MM.1S (cell line): ENCODE results near the gene RAB3A.

ENCODE experiments used
- DNase-seq: peaks from one replicate; pipeline ENCODE4 v3.0.0-alpha.2; 2015
- H2AFZ ChIP-seq: fragments of 300-600 bp; sonication (generic); 2 replicates; pipeline ENCODE4 v1.6.0; 2016; ENCODE audit warnings: antibody characterized with exemption, low read length
- H3F3A ChIP-seq: fragments of 300-600 bp; sonication (generic); 2 replicates; pipeline ENCODE4 v1.6.1; 2016; ENCODE audit warnings: mild to moderate bottlenecking, antibody characterized with exemption, low read length, moderate library complexity, mixed read lengths; ENCODE audit not compliant: insufficient read depth
- H3K27ac ChIP-seq: fragments of 300-600 bp; sonication (generic); 2 replicates; pipeline ENCODE4 v1.5.1; 2016; ENCODE audit warnings: mild to moderate bottlenecking, low read length
- H3K27me3 ChIP-seq: fragments of 300-600 bp; sonication (generic); replicated peaks from 2 replicates; pipeline ENCODE4 v1.6.0; 2016; ENCODE audit warnings: low read length; ENCODE audit not compliant: insufficient read depth
- H3K36me3 ChIP-seq: fragments of 300-600 bp; sonication (generic); replicated peaks from 2 replicates; pipeline ENCODE4 v1.6.1; 2016; ENCODE audit warnings: mild to moderate bottlenecking, low read length, mixed read lengths; ENCODE audit not compliant: insufficient read depth
- H3K4me1 ChIP-seq: fragments of 300-600 bp; sonication (generic); 2 replicates; pipeline ENCODE4 v1.6.1; 2016; ENCODE audit warnings: low read length, mixed read lengths
- H3K4me2 ChIP-seq: fragments of 300-600 bp; sonication (generic); 2 replicates; pipeline ENCODE4 v1.6.0; 2016; ENCODE audit warnings: low read depth, low read length
- H3K4me3 ChIP-seq: fragments of 300-600 bp; sonication (generic); 2 replicates; pipeline ENCODE4 v1.5.1; 2016; ENCODE audit warnings: low read length, mixed read lengths
- H3K79me2 ChIP-seq: fragments of 300-600 bp; sonication (generic); 2 replicates; pipeline ENCODE4 v1.6.1; 2016; ENCODE audit warnings: mixed run types, low read length, mixed read lengths
- H3K9ac ChIP-seq: fragments of 300-600 bp; sonication (generic); 2 replicates; pipeline ENCODE4 v1.6.1; 2016; ENCODE audit warnings: low read length, mixed read lengths
- H3K9me2 ChIP-seq: fragments of 300-600 bp; sonication (generic); replicated peaks from 2 replicates; pipeline ENCODE4 v1.6.1; 2016; ENCODE audit warnings: mild to moderate bottlenecking, low read length, mixed read lengths; ENCODE audit not compliant: insufficient read depth
- H3K9me3 ChIP-seq: fragments of 300-600 bp; sonication (generic); replicated peaks from 2 replicates; pipeline ENCODE4 v1.6.1; 2016; ENCODE audit warnings: mild to moderate bottlenecking, low read length, mixed read lengths; ENCODE audit not compliant: insufficient read depth
- H4K20me1 ChIP-seq: fragments of 300-600 bp; sonication (generic); 2 replicates; pipeline ENCODE4 v1.6.1; 2016; ENCODE audit warnings: mild to moderate bottlenecking, low read length, moderate library complexity, mixed read lengths; ENCODE audit not compliant: insufficient read depth
- CTCF ChIP-seq: fragments of 300-600 bp; sonication (generic); IDR thresholded peaks from 2 replicates; pipeline ENCODE4 v1.5.1; 2016; ENCODE audit warnings: antibody characterized with exemption, low read length, mixed read lengths
- EZH2 ChIP-seq: fragments of 300-600 bp; sonication (generic); optimal IDR thresholded peaks from 2 replicates; pipeline ENCODE3; 2017; ENCODE audit warnings: low read depth, mild to moderate bottlenecking, antibody characterized with exemption, low read length, mixed read lengths
- EZH2phosphoT487 ChIP-seq: fragments of 300-600 bp; sonication (generic); IDR thresholded peaks from 2 replicates; pipeline ENCODE4 v1.6.1; 2018; ENCODE audit warnings: antibody characterized with exemption, low read length

RAB3A gene

GRCh38 chr19:18226956-18227780 lies 23.3 kb upstream of the RAB3A start:
- Histone ChIP-seq H3K9me2 (no peaks in the 10 kb centered on the region), H2AFZ (no peak overlapping the region), H3F3A (no peaks in the 10 kb centered on the region), H3K9me3 (no peaks in the 10 kb centered on the region), H3K4me1 (no peaks in the 10 kb centered on the region), H3K79me2 (no peaks in the 10 kb centered on the region), H3K9ac (no peak overlapping the region), H3K36me3 (no peaks in the 10 kb centered on the region), H4K20me1 (no peaks in the 10 kb centered on the region), H3K4me2 (no peak overlapping the region), H3K4me3 (no peak overlapping the region), H3K27me3 (peaks cover 69% of the 10 kb centered on the region), H3K27ac (no peak overlapping the region)
- TF ChIP-seq CTCF (no peak), EZH2 (no peak), EZH2phosphoT487 (no peak)
- DNase-seq: no peak

- no peak for DNase-seq
- no peaks in the 10 kb centered on the region for H3F3A ChIP-seq
- TF ChIP-seq EZH2 (no peak), EZH2phosphoT487 (no peak), CTCF (no peak)
- no peak within 1 kb of the TSS for H3K27ac ChIP-seq
- H3K9ac ChIP-seq: no peak within 1 kb of the TSS
- no peak within 1 kb of the TSS for H2AFZ ChIP-seq
- H3K4me3 ChIP-seq: no peak within 1 kb of the TSS
- H4K20me1 ChIP-seq: no peaks in the 10 kb centered on the region
- no peaks in the 10 kb centered on the region for H3K4me1 ChIP-seq
- no peaks in the 10 kb centered on the region for H3K9me2 ChIP-seq
- H3K79me2 ChIP-seq: no peaks in the 10 kb centered on the region
- no peaks in the 10 kb centered on the region for H3K9me3 ChIP-seq
- no peak within 1 kb of the TSS for H3K4me2 ChIP-seq
- peaks cover 70% of the 10 kb centered on the region for H3K27me3 ChIP-seq
- no peaks in the 10 kb centered on the region for H3K36me3 ChIP-seq
Measured at GRCh38 chr19:18225702-18226468, 22.0 kb upstream of the RAB3A start, which contains the start of gene PDE4C. Gene PDE4C (minus strand): TSS chr19:18226438. CDS start chr19:18226415, 23 bp downstream.

GRCh38 chr19:18225355-18225701 lies 21.5 kb upstream of the RAB3A start:
- no peak for DNase-seq
- no peaks in the 10 kb centered on the region for H3K9me3 ChIP-seq
- H3K79me2 ChIP-seq: no peaks in the 10 kb centered on the region
- peaks cover 69% of the 10 kb centered on the region for H3K27me3 ChIP-seq
- H3K4me1 ChIP-seq: no peaks in the 10 kb centered on the region
- no peaks in the 10 kb centered on the region for H4K20me1 ChIP-seq
- no peak overlapping the region for H3K4me2 ChIP-seq
- TF ChIP-seq EZH2 (no peak), CTCF (no peak), EZH2phosphoT487 (no peak)
- H2AFZ ChIP-seq: no peak overlapping the region
- H3K9ac ChIP-seq: no peak overlapping the region
- no peaks in the 10 kb centered on the region for H3K9me2 ChIP-seq
- no peaks in the 10 kb centered on the region for H3K36me3 ChIP-seq
- H3K4me3 ChIP-seq: no peak overlapping the region
- no peaks in the 10 kb centered on the region for H3F3A ChIP-seq
- no peak overlapping the region for H3K27ac ChIP-seq
